Adrenal gland (tissue), 5 donors: Measurements from ENCODE around the gene DOK7.

Source experiments
- CTCF ChIP-seq, 6 experiments: fragments of 450-650 bp in 4 of 6; fragments of 200-600 bp in 2 of 6; sonication (generic) in 1 of 6; IDR thresholded peaks; 1 replicate in 5 of 6; 2 replicates in 1 of 6; pipeline versions ENCODE4 v1.5.1 to v1.8.0; 2016 to 2021; ENCODE audit warnings: antibody characterized with exemption in 6 of 6, mild to moderate bottlenecking in 2 of 6, moderate library complexity in 1 of 6
- POLR2A ChIP-seq, 2 donors: fragments of 450-650 bp; IDR thresholded peaks; one replicate each; pipeline ENCODE4 v1.6.1; 2017; ENCODE audit warnings: antibody characterized with exemption in 2 of 2, mild to moderate bottlenecking in 2 of 2, moderate library complexity in 1 of 2
- donor health status: DM: no; HTN: no; CAD: no.

GRCh38 chr4:3415471-3416141, 47.5 kb upstream of the DOK7 start:
- TF ChIP-seq CTCF (IDR thresholded peaks at IDR 0.05) = no peak
- no peak for TF ChIP-seq POLR2A (IDR thresholded peaks at IDR 0.05)
